HG02642 (cell line): Measurements from ENCODE around the gene ABR.
"Not testable (repeated sequence)": the region's sequence is repeated elsewhere in the genome, so short reads cannot be mapped to it uniquely, and the experiment has no call there.

Source experiments
- ATAC-seq: cut with Tn5 transposase; IDR thresholded peaks from one replicate; pipeline ENCODE4 v1.9.1; 2021; ENCODE audit warnings: mild to moderate bottlenecking; ENCODE audit not compliant: unreplicated experiment, poor library complexity

Gene ABR

DNA sequence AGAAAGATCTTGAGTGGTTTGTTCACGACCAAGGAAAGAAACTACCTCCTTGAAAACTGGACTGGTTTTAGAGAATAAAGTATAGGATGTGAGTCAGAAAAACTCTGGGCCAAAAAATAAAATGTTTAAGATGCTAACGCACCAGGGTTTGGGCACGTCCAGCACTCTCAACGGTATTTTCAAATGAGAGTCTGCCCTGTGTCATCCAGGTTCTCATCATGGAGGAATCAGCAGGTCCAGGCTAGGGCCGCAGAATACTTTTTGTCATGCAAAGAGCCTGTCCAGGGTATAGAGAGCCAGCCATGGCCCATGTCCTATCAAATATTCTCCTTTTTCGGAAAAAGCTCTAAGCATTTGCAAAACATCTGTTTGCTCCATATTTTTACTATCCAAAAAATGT is 202.6 kb downstream of the ABR start:
- no peak for ATAC-seq

DNA sequence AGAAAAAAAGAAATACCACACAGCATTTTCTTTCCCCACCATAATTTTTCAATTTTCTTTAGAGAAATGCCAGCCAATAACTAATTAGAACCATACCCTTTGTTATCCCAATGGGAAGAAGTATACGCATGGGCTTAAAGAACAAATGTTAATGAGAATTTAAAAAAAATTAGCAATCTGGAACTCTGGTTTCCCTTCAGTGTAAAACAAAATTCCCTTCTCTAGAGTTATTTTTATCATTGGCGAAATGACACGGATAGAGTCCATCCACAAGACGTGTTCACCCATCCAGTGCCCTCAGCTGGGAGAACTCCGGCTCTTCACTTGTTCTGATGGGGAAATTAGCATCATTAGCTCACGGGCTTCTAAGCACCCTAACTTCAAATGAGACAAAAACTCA is 203.5 kb downstream of the ABR start:
- no peak for ATAC-seq

DNA sequence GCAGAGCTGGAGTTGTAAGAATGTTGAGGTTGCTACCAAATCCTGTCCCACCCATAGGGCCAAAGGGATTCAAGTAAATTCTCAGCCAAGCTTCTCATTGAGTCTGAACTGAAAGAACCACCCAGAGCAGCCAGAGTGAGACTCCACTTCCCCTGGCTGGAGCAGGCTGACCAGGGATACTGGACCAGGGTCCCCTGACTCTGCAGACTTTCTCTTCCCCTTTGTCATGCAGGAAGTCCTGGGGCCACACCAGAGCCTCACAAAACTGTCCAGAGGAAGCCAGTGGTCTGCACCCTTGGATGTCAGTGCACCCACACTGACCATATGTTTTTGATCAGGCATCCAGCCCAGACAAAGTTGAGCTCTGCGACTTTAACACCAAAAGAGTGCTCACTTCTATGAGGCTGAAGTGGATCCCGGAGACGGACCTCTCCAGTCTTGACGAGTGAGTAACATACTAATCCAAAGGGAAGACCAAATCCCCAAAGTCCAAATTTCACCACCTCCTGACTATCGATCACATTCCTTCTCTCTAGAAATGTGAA is 204.3 kb downstream of the ABR start:
- ATAC-seq, result no peak

DNA sequence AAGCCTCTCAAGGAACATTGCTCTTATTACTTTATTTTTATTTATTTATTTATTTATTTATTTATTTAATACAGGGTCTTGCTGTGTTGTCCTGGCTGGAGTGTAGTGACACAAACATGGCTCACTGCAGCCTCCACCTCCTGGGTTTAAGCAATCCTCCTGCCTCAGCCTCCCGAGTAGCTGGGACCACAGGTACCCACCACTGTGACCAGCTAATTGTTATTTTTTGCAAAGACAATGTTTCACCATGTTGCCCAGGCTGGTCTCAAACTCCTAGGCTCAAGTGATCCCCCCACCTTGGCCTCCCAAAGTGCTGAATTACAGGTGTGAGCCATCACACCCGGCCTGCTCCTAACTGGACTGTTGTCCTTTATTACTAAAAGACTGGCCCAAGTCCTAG is 205.0 kb downstream of the ABR start:
- not testable (repeated sequence) for ATAC-seq

DNA sequence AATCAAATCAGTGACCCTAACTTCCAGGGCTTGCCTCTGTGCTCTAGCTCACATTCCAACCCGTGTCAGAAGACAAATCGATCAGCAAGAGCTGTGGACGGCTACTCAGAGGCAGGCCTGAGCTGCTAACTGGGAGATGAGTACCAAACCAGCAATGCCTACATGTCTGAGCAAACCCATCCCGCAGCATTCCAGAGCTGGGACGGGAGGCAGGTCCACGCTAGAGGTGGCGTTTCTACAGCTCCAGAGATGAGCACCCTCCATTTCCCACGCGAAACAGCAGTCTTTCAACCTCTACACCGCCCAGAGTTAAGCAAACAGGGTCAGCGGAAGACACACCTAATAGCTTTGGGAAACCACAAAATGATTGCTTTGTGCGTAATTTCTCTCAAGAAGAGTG is 206.7 kb downstream of the ABR start:
- no peak for ATAC-seq

DNA sequence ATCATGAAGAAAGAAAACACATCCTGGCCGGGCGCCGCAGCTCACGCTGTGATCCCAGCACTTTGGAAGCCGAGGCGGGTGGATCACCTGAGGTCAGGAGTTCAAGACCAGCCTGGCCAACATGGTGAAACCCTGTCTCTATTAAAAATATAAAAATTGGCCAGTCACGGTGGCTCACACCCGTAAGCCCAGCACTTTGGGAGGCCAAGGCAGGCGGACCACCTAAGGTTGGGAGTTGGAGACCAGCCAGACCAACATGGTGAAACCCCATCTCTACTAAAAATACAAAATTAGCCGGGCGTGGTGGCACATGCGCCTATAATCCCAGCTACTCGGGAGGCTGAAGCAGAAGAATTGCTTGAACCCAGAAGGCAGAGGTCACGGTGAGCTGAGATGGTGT is 207.9 kb downstream of the ABR start:
- ATAC-seq, result not testable (repeated sequence)

DNA sequence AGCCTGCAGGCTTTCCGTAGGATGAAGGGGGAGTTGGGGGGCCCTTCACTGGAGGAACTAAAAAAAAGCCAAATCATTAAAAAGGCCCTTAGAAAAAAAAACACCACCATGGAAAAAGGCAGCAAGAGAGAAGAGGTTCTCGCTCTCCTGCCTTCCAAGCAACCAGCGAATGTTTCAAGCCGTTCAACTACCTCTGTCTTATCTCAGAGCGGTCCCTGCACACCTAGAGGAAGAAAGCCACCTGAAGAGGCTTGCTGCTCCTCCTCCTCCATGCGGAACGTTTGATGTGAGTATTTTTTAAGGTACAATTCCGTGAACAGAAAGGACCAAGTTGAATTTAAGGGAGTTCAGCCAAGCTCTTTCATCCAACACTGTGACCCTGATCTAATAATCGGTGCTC is 209.4 kb downstream of the ABR start:
- ATAC-seq, result no peak

DNA sequence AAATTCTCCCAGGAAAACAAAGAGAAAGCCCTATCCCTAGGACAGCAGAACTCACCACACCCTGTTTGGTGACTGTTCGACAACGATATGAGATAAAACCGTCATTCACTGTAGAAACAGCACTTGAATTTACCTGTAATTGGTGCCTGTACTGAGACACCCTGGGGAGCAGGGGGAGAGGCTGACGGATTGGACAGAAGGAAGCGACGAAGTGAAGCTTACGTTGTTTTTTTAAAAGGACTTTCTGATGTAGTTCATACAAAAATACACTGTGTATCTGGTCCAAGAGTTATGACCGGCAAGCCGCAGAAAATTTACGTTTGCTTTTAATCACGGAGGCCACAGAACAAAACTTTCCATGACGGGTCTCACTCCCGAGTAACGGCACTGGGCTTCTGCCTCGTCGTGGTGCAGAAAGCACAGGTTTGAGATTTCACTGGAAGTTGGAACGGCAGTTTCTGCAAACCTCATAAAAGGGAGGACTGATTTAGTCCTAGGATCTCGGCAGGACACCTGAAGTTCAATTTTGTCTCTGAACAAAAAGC is 209.9 kb downstream of the ABR start:
- ATAC-seq, result no peak

DNA sequence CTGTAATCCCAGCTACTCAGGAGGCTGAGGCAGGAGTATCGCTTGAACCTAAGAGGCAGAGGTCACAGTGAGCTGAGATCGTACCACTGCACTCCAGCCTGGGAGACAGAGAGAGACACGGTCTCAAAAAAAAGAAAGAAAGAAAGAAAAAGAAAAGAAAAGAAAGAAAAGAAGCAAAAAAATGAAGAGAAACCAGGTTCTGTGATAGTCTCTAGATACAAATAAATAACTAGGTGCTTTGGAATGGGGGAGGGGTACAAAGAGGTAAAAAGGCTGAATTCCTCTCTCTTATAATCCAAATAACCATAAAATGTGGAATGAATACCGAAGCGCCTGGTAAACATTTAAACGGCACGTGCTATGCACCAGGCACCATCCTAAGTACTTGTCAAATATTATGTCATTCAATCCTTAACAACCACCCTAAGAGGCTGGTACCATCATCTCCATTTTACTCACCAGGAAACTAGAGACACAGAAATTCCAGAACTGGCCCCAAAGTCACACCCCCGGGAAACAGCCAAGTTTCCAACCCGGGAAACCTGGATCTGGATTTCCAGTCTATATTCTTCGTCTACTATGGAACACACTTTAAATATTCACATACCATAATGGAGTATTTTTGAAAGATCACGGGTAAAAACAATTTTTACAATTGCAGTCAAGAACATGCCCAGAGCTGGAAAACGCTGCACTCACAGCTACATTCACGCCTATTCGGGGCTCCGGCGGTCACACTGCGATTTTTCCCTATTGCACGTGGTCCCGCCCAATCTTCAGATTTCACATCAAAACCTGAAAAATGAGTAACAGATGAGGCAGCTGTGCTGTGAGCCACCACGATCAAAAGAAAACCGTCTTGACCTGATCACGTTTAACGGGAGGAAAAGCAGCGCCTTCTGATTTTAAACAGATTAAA is 210.7 kb downstream of the ABR start:
- no peak for ATAC-seq

DNA sequence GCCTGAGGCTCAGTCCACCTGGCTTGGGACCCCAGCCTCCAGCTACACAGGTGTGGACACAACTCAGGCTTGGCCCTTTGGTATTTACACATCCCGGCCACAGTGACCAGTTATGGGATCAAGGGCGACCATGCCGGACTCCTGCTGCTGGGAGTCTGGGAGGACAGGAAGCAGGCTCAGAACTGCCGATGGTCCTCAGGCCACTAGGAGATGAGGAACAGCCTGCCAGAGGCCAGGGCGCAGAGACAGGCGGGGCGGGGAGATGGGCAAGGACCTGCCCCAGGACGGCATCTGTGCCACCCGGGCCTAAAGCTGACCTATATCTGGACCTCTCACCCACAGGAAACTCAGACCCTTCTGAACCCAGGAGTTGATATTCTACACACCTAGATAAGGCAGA is 212.7 kb downstream of the ABR start:
- no peak for ATAC-seq

DNA sequence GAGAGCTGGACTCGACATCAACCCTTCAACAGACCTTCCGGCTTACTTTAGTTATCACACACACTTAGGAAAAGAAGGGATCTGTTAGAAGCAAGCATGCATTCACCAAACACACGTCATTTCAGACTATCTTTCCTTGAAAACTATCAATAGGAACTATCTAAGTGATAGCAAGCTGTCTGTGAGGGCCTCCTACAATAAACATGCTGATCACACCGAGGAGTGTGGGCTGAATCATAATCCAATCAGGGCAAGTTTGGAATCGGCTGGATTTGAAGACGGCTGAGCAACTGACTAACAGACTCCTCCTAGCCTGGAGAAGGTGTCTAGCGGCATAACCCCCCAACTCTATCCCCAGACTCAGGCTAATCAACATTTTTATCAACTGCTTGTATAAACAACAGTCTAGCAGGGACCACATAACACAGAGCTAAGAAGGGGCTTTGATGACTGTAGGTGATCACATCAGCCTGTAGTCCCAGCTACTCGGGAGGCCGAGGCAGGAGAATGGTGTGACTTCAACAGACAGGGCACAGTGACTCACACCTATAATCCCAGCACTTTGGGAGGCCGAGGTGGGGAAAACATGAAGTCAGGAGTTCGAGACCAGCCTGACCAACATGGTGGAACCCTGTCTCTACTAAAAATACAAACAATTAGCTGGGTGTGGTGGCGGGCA is 214.3 kb downstream of the ABR start:
- no peak for ATAC-seq

DNA sequence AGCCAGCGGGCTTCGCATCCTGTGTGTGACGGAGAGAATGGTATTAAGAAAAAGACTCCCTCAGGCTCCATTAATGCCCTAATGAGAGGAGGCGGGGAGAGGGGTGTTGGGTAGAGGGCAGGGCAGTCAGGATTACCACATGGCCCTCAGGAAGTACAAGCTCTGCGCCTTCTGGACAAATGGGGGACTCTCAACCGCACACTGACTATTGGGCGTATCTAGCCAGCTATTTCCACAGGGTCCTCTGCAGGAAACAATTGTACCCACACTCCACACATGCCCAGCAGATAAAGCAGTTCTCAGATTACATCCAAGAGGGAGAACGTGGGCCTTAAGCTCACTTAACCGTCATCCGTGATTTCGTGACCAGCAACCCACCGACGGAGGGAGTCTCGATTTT is 214.9 kb downstream of the ABR start:
- ATAC-seq, result no peak

DNA sequence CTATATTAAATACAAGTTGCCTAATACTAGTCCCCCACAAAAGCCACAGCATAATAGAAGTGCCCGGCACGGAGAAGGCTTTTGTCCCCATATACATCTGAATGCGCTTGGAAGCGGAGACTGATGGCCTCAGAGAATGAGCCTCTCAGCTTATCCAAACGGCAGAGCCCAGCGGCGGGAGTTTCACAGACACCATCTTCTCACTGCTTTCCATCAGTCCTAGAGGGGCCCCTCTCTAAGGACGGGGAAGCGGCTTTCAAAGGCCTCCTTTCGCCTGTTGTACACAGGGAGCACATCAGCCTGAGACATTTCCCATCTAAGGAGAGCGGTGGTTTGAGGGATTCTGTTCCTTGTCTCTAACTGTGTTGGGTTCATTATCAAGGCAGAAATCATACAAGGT is 217.1 kb downstream of the ABR start:
- no peak for ATAC-seq

DNA sequence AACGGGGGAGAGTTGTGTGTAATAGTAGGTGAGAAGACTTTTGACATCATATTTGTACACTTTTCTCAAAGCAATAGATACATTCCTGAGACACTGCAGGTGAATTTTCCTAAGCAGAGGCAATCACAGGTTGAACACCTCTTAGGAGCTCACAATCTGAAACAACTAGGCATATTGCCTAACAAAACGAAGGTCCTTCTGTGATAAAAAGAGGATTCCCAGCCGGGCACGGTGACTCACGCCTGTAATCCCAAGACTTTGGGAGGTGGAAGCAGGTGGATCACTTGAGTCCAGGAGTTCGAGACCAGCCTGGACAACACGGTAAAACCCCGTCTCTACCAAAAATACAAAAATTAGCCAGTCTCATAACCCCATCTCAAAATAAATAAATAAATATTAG is 217.6 kb downstream of the ABR start:
- ATAC-seq, result no peak

DNA sequence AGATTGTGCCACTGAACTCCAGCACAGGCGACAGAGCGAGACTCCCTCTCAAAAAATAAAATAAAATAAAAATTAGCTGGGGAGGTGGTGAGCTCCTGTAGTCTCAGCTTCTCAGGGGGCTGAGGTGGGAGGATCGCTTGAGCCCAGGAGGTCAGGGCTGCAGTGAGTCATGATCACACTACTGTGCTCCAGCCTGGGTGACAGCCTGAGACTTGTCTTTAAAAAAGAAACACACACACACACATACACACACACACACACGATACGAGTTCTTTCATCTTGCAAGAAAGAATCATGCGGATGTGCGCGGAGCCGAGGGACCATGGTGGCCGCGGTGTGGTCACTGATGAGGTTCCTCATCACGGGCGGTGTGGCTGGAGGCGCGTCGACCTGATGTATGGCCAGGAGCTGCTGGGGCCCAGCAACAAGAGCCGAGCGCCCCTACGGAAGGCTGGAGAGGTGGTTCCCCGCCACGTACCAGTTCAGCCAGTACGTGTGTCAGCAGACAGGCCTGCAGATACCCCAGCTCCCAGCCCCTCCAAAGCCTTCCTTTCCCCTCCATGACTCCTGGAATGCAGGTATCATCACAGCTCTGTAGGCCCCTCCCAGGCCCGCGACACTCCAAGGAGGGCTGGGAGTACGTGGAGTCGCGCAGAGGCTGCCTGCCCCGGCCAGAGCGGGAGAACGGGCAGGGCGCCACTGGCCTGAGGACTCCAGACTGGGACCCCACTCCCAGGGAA is 220.9 kb downstream of the ABR start:
- ATAC-seq, result no peak

DNA sequence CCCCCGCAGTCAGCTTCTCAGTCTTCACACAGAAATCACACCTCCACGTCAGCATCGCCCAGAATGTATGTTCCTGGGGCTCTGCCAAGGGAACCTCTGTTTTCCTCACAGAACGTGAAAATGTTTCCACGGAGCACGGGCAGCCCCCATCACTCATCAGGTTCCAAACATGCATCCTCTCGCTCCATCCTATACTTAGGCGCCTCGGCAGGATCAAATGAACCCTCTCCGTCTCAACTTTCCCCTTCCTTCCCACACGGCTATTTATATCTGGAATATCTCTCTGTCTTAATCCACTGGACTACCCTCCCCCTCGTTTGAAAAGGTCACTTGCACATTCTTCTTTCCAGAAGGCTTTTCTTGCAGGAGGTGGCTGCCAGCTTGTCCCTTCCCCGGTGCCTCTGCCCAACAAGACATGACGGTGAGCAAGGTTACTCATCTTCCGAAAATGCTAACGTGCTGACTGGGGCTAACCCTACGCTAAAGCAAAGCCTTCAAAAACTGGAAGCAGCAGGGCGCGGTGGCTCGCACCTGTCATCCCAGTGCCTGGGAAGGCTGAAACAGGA is 221.8 kb downstream of the ABR start:
- no peak for ATAC-seq

DNA sequence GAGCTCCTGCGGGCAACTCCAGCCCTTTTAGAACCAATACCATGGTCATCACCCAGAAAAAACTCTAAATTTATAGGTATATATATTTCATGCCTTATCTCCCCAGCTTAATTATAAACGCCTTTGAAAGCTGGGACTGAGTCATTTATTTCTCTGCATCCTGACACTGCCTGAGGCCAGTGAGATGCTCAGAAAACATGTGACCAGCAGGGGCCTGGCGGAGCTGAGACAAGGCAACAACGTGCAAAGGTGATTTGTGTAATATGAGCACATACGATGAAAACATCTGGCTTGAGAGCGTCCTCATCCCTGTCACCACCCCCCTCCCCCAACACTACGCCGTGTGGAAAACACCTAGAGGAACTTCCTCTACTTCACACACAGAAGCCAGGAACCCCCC is 222.9 kb downstream of the ABR start:
- ATAC-seq, result no peak

DNA sequence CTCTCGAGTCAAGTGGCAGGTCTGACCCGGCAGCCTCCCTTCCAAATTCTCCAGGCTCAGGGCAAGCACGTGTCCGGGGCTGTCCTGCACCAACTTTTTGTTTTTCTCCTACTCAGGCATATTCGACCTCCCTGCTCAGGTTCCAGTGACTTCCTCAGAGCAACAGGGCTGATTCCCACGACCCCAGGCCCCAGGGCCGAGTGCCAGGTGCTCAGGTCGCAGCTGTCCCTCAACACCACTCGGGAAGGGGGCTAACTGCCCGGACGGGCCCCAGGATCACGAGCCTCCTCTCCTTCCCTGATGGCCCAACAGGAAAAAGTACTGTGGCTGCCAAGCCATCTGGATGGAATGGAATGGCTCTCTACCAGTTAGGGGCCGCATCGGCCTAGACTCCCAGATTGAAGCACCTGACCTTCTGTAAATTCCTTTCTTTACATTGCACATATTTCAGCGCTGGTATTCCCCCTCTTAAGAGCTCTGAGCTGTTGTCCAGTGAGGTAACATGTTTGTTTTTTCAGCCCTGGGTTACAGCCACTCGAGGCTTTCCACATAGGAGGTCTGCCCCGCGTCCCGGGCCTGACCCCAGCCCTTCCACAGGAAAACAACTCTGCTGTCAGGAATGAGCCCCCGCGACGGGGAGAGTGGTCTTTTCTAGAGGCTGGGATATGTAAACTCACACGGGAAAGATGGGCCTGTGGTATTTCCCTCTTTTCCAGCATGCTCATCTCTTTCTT is 225.2 kb downstream of the ABR start:
- no peak for ATAC-seq

DNA sequence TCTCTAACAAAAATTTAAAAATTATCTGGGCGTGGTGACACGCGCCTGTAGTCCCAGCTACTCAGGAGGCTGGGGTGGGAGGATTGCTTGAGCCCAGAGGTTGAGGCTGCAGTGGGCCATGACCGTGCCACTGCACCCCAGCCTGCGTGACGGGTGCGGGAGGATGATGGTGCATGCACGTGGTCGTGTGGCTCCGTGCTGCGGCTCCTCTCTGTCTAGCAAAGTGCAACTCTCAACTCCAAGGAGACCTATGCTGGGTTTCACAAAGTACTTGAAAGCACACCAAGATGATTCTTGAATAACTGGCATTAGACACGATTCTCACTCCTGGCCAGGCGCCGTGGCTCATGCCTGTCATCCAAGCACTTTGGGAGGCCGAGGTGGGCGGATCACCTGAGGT is 226.0 kb downstream of the ABR start:
- ATAC-seq, result no peak
